Liver (tissue), 9 donors: ENCODE data around the gene NPR2. TPM values are rescaled to one million over a fixed set of nuclear protein-coding genes. Genes with fewer than 3 reads are reported as not detected.

Source experiments
- DNase-seq: peaks from one replicate; pipeline ENCODE4 v3.0.0-alpha.2; 2017; ENCODE audit warnings: low spot score
- H3K27ac ChIP-seq, 2 donors: one replicate each; pipeline ENCODE4 v1.7.0; 2013; ENCODE audit warnings: inconsistent platforms in 2 of 2, low read length in 2 of 2, control low read depth in 1 of 2, low read depth in 1 of 2, mild to moderate bottlenecking in 1 of 2
- H3K27me3 ChIP-seq, 4 donors: one replicate each; pipeline versions ENCODE4 v1.6.1 to v1.7.0; 2013; ENCODE audit warnings: low read length in 3 of 4, inconsistent platforms in 1 of 4, mild to moderate bottlenecking in 1 of 4, moderate library complexity in 1 of 4; ENCODE audit not compliant: control insufficient read depth in 4 of 4, insufficient read depth in 4 of 4
- H3K36me3 ChIP-seq, 4 donors: one replicate each; pipeline versions ENCODE4 v1.6.1 to v1.7.0; 2013; ENCODE audit warnings: low read length in 3 of 4, mild to moderate bottlenecking in 3 of 4, low read depth in 1 of 4, moderate library complexity in 1 of 4; ENCODE audit not compliant: control insufficient read depth in 4 of 4, insufficient read depth in 3 of 4
- H3K4me1 ChIP-seq, 4 donors: one replicate each; pipeline versions ENCODE4 v1.6.1 to v1.7.0; 2013; ENCODE audit warnings: low read length in 3 of 4, mild to moderate bottlenecking in 3 of 4, moderate library complexity in 1 of 4; ENCODE audit not compliant: control insufficient read depth in 4 of 4, insufficient read depth in 4 of 4
- H3K4me3 ChIP-seq, 3 donors: one replicate each; pipeline versions ENCODE4 v1.6.1 to v1.7.0; 2013; ENCODE audit warnings: low read length in 3 of 3, control low read depth in 1 of 3, low read depth in 1 of 3, mild to moderate bottlenecking in 1 of 3
- H3K9ac ChIP-seq, 2 donors: one replicate each; pipeline ENCODE4 v1.7.0; 2013; ENCODE audit warnings: low read length in 2 of 2, mild to moderate bottlenecking in 2 of 2, moderate library complexity in 2 of 2, control low read depth in 1 of 2, low read depth in 1 of 2
- H3K9me3 ChIP-seq, 4 donors: one replicate each; pipeline versions ENCODE4 v1.6.1 to v1.7.0; 2013; ENCODE audit warnings: low read length in 3 of 4; ENCODE audit not compliant: control insufficient read depth in 4 of 4
- EGR1 ChIP-seq, 2 donors: IDR thresholded peaks; 2 replicates each; pipeline ENCODE4 v1.6.1; 2016 to 2018; ENCODE audit warnings: antibody characterized with exemption in 2 of 2, low read depth in 2 of 2
- FOXA1 ChIP-seq: IDR thresholded peaks from 2 replicates; pipeline ENCODE4 v1.6.1; 2016; ENCODE audit warnings: antibody characterized with exemption
- FOXA2 ChIP-seq: IDR thresholded peaks from 2 replicates; pipeline ENCODE4 v1.6.1; 2016; ENCODE audit warnings: antibody characterized with exemption
- GABPA ChIP-seq, 2 donors: IDR thresholded peaks in 1 of 2; conservative IDR thresholded peaks in 1 of 2; 2 replicates each; pipeline ENCODE4 v1.6.1; 2016; ENCODE audit warnings: antibody characterized with exemption in 2 of 2, mild to moderate bottlenecking in 1 of 2, moderate library complexity in 1 of 2
- HNF4A ChIP-seq, 2 donors: conservative IDR thresholded peaks; 2 replicates each; pipeline ENCODE4 v1.6.1; 2016; ENCODE audit warnings: antibody characterized with exemption in 2 of 2, mild to moderate bottlenecking in 2 of 2
- HNF4G ChIP-seq: IDR thresholded peaks from 2 replicates; pipeline ENCODE4 v1.6.1; 2016; ENCODE audit warnings: antibody characterized with exemption
- JUND ChIP-seq, 2 donors: IDR thresholded peaks; 2 replicates each; pipeline ENCODE4 v1.6.1; 2016; ENCODE audit warnings: antibody characterized with exemption in 2 of 2
- MAX ChIP-seq: IDR thresholded peaks from 2 replicates; pipeline ENCODE4 v1.6.1; 2016; ENCODE audit warnings: antibody characterized with exemption
- NR2F2 ChIP-seq: IDR thresholded peaks from 2 replicates; pipeline ENCODE4 v1.6.1; 2016; ENCODE audit warnings: antibody characterized with exemption
- RAD21 ChIP-seq, 2 donors: IDR thresholded peaks; 2 replicates each; pipeline ENCODE4 v1.6.1; 2016; ENCODE audit warnings: antibody characterized with exemption in 2 of 2, mild to moderate bottlenecking in 2 of 2
- REST ChIP-seq: IDR thresholded peaks from 2 replicates; pipeline ENCODE4 v1.6.1; 2016; ENCODE audit warnings: antibody characterized with exemption, mild to moderate bottlenecking
- RXRA ChIP-seq, 2 donors: IDR thresholded peaks; 2 replicates each; pipeline ENCODE4 v1.6.1; 2017 to 2018; ENCODE audit warnings: antibody characterized with exemption in 2 of 2, mild to moderate bottlenecking in 1 of 2
- TAF1 ChIP-seq: conservative IDR thresholded peaks from 2 replicates; pipeline ENCODE4 v1.6.1; 2016; ENCODE audit warnings: antibody characterized with exemption, mild to moderate bottlenecking
- YY1 ChIP-seq: IDR thresholded peaks from 2 replicates; pipeline ENCODE4 v1.6.1; 2016; ENCODE audit warnings: antibody characterized with exemption, mild to moderate bottlenecking
- WGBS: extraction: QIAGEN DNeasy Blood & Tissue Kit; methylation state at CpG from one replicate; pipeline ENCODE4 v1.1.7; 2013; 5-methylcytosine and 5-hydroxymethylcytosine counted together
- polyA plus RNA-seq, 2 donors: library from polyadenylated mRNA; stranded (reverse) in 1 of 2; unstranded in 1 of 2; fragments of 200-250 nt in 1 of 2; fragments of >200 nt in 1 of 2; fragmentation: Nextera tagmentation in 1 of 2; extraction: Ambion mirVana in 1 of 2; gene quantifications; one replicate each; pipeline versions ENCODE4 v1.2.1 to v1.2.3, GENCODE V29; 2013 to 2015
- total RNA-seq, 2 donors: library from RNA; depleted of rRNA; stranded (reverse); fragments of >200 nt; gene quantifications; one replicate each; pipeline ENCODE4 v1.2.3, GENCODE V29; 2014
- TF ChIP-seq, protein P1 (sequence below): fragments of 150-350 bp; IDR thresholded peaks from 2 replicates; pipeline ENCODE4 v1.5.1; 2017; ENCODE audit warnings: improper control_type of control experiment, low read depth, low read length; ENCODE audit not compliant: missing input control
- TF ChIP-seq, protein P2 (sequence below): IDR thresholded peaks from 2 replicates; pipeline ENCODE4 v1.6.1; 2016; ENCODE audit warnings: antibody characterized with exemption
- TF ChIP-seq, protein P3 (sequence below): IDR thresholded peaks from 2 replicates; pipeline ENCODE4 v1.6.1; 2016; ENCODE audit warnings: antibody characterized with exemption
- donor health status: healthy.
- donor health status: healthy.
- donor health status: healthy.
- donor health status: healthy.
- donor health status: healthy.

The NPR2 gene
- total and polyA plus RNA-seq, 4 donors, result 8.6 to 17.1 (median 11.2) TPM

- no peaks in the 10 kb centered on the region for H3K9me3 ChIP-seq
- peaks cover 3 to 20% (median 10%) of the 10 kb centered on the region in 4 donors for H3K4me1 ChIP-seq
- no peak overlapping the region for H3K9ac ChIP-seq
- 35% methylated on average over 4 of the region's 4 CpGs for WGBS
- H3K27me3 ChIP-seq, result no peaks in the 10 kb centered on the region
- DNase-seq, result no peak
- TF ChIP-seq, protein P1, sequence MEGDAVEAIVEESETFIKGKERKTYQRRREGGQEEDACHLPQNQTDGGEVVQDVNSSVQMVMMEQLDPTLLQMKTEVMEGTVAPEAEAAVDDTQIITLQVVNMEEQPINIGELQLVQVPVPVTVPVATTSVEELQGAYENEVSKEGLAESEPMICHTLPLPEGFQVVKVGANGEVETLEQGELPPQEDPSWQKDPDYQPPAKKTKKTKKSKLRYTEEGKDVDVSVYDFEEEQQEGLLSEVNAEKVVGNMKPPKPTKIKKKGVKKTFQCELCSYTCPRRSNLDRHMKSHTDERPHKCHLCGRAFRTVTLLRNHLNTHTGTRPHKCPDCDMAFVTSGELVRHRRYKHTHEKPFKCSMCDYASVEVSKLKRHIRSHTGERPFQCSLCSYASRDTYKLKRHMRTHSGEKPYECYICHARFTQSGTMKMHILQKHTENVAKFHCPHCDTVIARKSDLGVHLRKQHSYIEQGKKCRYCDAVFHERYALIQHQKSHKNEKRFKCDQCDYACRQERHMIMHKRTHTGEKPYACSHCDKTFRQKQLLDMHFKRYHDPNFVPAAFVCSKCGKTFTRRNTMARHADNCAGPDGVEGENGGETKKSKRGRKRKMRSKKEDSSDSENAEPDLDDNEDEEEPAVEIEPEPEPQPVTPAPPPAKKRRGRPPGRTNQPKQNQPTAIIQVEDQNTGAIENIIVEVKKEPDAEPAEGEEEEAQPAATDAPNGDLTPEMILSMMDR, result peak; percentile 77
- TF ChIP-seq RXRA (IDR thresholded peaks at IDR 0.05), result peak; percentile 17 to 26
- no peak for TF ChIP-seq HNF4G
- TF ChIP-seq EGR1 (IDR thresholded peaks at IDR 0.05; ENCODE audit: low read depth in 2 of 2), result no peak
- TF ChIP-seq RAD21 (IDR thresholded peaks at IDR 0.05), result peak; percentile 82 to 85
- TF ChIP-seq HNF4A (conservative IDR thresholded peaks at IDR 0.05), result peak in 1 of 2 donors; percentile 24
- no peaks in the 10 kb centered on the region for H3K36me3 ChIP-seq
- H3K4me3 ChIP-seq, result no peak overlapping the region
- no peak overlapping the region for H3K27ac ChIP-seq
Measured at GRCh38 chr9:35826071-35826701, 34.8 kb downstream of the NPR2 start.

DNA sequence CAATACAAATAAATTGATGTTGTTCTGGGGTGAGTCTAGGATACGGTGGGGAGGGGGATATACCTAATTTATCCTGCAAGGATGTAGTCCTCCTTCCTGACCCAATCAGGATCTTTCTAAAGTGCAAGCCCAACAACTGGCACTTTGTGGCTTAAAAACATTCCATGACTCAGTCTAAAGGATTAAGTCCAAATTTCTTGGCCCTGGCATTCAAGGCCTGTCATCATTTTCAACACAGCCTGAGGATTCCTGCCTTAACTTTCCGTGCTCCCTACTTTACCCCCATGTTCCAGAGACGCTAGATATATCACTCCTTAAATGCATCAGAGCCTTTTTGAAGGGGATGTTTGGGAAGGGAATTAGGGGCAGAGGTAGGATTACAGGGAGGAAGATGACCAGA lies 36.1 kb downstream of the NPR2 start:
- no peak overlapping the region for H3K27ac ChIP-seq
- no peak overlapping the region for H3K9ac ChIP-seq
- H3K9me3 ChIP-seq, result no peaks in the 10 kb centered on the region
- no peaks in the 10 kb centered on the region for H3K27me3 ChIP-seq
- H3K4me1 ChIP-seq, result peaks cover 3 to 20% (median 10%) of the 10 kb centered on the region in 4 donors
- H3K4me3 ChIP-seq, result no peak overlapping the region
- DNase-seq, result no peak
- H3K36me3 ChIP-seq, result no peaks in the 10 kb centered on the region
- TF ChIP-seq MAX, result no peak
- TF ChIP-seq FOXA1, result no peak
- TF ChIP-seq FOXA2, result no peak
- no peak for TF ChIP-seq GABPA (IDR thresholded peaks at IDR 0.05 in 1 of 2, conservative IDR thresholded peaks at IDR 0.05 in 1 of 2)
- TF ChIP-seq, protein P1, result no peak
- TF ChIP-seq REST, result no peak
- no peak for TF ChIP-seq JUND (IDR thresholded peaks at IDR 0.05)
- TF ChIP-seq, protein P2, sequence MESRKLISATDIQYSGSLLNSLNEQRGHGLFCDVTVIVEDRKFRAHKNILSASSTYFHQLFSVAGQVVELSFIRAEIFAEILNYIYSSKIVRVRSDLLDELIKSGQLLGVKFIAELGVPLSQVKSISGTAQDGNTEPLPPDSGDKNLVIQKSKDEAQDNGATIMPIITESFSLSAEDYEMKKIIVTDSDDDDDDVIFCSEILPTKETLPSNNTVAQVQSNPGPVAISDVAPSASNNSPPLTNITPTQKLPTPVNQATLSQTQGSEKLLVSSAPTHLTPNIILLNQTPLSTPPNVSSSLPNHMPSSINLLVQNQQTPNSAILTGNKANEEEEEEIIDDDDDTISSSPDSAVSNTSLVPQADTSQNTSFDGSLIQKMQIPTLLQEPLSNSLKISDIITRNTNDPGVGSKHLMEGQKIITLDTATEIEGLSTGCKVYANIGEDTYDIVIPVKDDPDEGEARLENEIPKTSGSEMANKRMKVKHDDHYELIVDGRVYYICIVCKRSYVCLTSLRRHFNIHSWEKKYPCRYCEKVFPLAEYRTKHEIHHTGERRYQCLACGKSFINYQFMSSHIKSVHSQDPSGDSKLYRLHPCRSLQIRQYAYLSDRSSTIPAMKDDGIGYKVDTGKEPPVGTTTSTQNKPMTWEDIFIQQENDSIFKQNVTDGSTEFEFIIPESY, result no peak
- no peak for TF ChIP-seq YY1
- no peak for TF ChIP-seq RAD21 (IDR thresholded peaks at IDR 0.05)
- TF ChIP-seq, protein P3, sequence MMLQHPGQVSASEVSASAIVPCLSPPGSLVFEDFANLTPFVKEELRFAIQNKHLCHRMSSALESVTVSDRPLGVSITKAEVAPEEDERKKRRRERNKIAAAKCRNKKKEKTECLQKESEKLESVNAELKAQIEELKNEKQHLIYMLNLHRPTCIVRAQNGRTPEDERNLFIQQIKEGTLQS, result no peak
- TF ChIP-seq EGR1 (IDR thresholded peaks at IDR 0.05; ENCODE audit: low read depth in 2 of 2), result no peak
- TF ChIP-seq TAF1, result no peak
- no peak for TF ChIP-seq NR2F2
- no peak for TF ChIP-seq HNF4A (conservative IDR thresholded peaks at IDR 0.05)
- no peak for TF ChIP-seq RXRA (IDR thresholded peaks at IDR 0.05)
- 89% methylated on average over 3 of the region's 3 CpGs for WGBS
